Hematopoietic multipotent progenitor cell treated with erythropoietin and hydrocortisone succinate and interleukin-3 and kit ligand, for 8 days (in vitro differentiated cells): ENCODE results near the gene RPL35.

ENCODE experiments used
- DNase-seq: peaks from one replicate; pipeline ENCODE4 v3.0.0-alpha.2; 2015

RPL35 gene

GRCh38 chr9:124815601-124816000, 46.2 kb downstream of the RPL35 start:
- DNase-seq: no peak

- DNase-seq: no peak
Measured at GRCh38 chr9:124814164-124814535, 47.6 kb downstream of the RPL35 start.

- DNase-seq: no peak
Measured at GRCh38 chr9:124813501-124814163, 48.1 kb downstream of the RPL35 start.

- DNase-seq: no peak
Measured at GRCh38 chr9:124813041-124813440, 48.7 kb downstream of the RPL35 start.

GRCh38 chr9:124812441-124812876, 49.3 kb downstream of the RPL35 start:
- DNase-seq: no peak

- DNase-seq: no peak
Measured at GRCh38 chr9:124810663-124811355, 50.9 kb downstream of the RPL35 start.

GRCh38 chr9:124809741-124810500, 51.8 kb downstream of the RPL35 start:
- DNase-seq: no peak

- no peak for DNase-seq
Measured at GRCh38 chr9:124809211-124809610, 52.5 kb downstream of the RPL35 start.

- DNase-seq: no peak
Measured at GRCh38 chr9:124808246-124808956, 53.4 kb downstream of the RPL35 start.
